Left cardiac atrium (tissue), 4 donors: ENCODE data around the gene CCDC78. TPM values are rescaled to one million over a fixed set of nuclear protein-coding genes. Genes with fewer than 3 reads are reported as not detected.
A peak's percentile ranks its signal among the peaks of the same experiment; 100 is the strongest.
"Not testable (repeated sequence)": the region's sequence is repeated elsewhere in the genome, so short reads cannot be mapped to it uniquely, and the experiment has no call there.

Experiments
- ATAC-seq, 2 donors: fragments of 200-7000 bp; cut with Tn5 transposase; one replicate each; pipeline ENCODE4 v1.9.1; 2020; ENCODE audit warnings: mild to moderate bottlenecking in 2 of 2, moderate library complexity in 2 of 2
- DNase-seq: peaks from one replicate; pipeline ENCODE4 v3.0.0-alpha.2; 2020
- intact Hi-C, 2 donors: fragments of 100-400 bp; cut with DNase I; formaldehyde crosslinking; loops; one replicate each; pipeline versions ENCODE4 v1.14.1 to v1.15.1; 2022 to 2023
- total RNA-seq, 2 donors: library from RNA; stranded (reverse); fragmentation: NEBNext Ultra II Directional; extraction: Animal tissue kit (Norgen Biotek cat#: 25700); gene quantifications; one replicate each; pipeline ENCODE4 v1.2.1, GENCODE V29; 2021
- donor health status: DM: no; HTN: yes; CAD: no.
- donor health status: DM: no; HTN: yes; CAD: no; lungs with severe emphysema.
- donor health status: DM: yes; HTN: yes; CAD: no.
- donor health status: Dilated cardiomyopathy.

CCDC78 gene
- total RNA-seq, 2 donors from 2014 or later, result 0.50 to 0.56 TPM

DNA sequence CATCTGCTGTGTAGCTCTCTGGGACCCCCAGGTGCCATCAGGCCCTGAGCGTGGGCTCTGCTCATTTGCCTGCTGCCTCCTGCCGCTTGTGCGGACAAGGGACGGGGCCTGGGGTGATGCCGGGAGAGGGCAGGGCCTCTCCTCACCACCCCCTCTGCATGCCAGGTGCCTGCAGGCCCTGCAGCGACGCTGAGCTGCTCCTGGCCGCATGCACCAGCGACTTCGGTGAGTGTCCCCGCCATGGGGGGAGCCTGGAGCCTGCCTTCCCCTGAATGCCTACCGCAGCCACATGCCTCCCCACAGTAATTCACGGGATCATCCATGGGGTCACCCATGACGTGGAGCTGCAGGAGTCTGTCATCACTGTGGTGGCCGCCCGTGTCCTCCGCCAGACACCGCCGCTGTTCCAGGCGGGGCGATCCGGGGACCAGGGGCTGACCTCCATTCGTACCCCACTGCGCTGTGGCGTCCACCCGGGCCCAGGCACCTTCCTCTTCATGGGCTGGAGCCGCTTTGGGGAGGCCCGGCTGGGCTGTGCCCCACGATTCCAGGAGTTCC, 9.4 kb downstream of the CCDC78 start:
- intact Hi-C loops, result loop anchor here in 1 of 2 donors (10.0 kb wide), 1 partner anchor 338 kb away; no protein-coding TSS in a partner anchor
- no peak for ATAC-seq
- DNase-seq, result no peak

DNA sequence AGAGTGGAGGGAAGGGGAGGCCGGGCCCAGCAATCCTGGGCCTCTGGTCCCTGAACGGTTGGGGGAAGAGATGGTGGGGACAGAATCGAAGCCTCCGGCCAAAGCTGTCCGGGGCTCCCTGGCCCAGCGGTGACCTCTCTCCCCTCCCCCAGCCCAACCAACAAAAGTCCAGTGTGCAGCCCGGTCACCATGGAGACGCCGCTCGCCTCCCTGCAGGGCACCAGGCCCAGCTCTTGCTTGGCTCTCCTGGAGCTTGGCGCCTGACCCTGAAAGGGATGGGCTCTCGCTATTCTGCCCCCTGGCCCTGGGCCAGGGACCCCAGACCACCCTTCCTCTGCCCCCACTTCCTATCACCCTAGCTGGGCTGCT, 10.1 kb downstream of the CCDC78 start:
- DNase-seq, result no peak
- intact Hi-C loops, result loop anchor here in 1 of 2 donors (10.0 kb wide), 1 partner anchor 339 kb away; no protein-coding TSS in a partner anchor
- ATAC-seq, result no peak

- DNase-seq, result no peak
- peak; percentile 1 to 7 for ATAC-seq
- intact Hi-C loops, result loop anchor here in 1 of 2 donors (10.0 kb wide), 1 partner anchor 339 kb away; no protein-coding TSS in a partner anchor
These were observed 10.6 kb downstream of the CCDC78 start for GRCh38 chr16:715477-716199.

GRCh38 chr16:714558-715476, 11.4 kb downstream of the CCDC78 start, which contains the start of gene METRN:
Gene METRN, plus strand, starts transcription at chr16:715118. Its CDS starts 172 bp downstream, at chr16:715290.
- ATAC-seq, result peak; percentile 85 to 95
- DNase-seq, result peak; percentile 95
- intact Hi-C loops, result loop anchor here in 1 of 2 donors (5.0 to 10.0 kb wide), 2 partner anchors 72 to 340 kb away; partner anchors contain the start of genes CHTF18 and RPUSD1

DNA sequence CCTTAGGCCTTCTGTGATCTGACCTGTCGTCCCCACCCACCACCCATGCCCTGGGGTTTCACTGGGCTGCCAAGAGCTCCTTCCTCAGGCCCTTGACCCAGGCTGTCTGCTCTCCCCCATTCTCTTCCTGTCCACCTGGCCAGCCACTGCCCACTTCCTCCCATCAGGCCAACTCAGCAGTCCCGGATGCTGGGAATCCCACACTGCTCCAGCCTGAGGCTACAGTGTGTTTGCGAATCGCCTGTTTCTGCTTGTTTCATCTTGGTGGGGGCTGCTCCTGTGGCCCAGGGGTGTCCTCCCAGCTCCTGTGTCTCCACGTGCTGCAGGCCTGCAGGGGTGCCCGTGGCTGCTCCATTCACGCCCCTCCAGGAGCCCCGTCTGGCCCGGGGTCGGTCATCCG, 12.2 kb downstream of the CCDC78 start:
- no peak for DNase-seq
- intact Hi-C loops, result loop anchor here in 1 of 2 donors (5.0 to 10.0 kb wide), 2 partner anchors 73 to 341 kb away; partner anchors contain the start of genes CHTF18 and RPUSD1
- no peak for ATAC-seq

- DNase-seq, ATAC-seq: not testable (repeated sequence)
- intact Hi-C loops, result loop anchor here in 1 of 2 donors (5.0 to 10.0 kb wide), 2 partner anchors 75 to 342 kb away; partner anchors contain the start of genes CHTF18 and RPUSD1
These were observed 13.4 kb downstream of the CCDC78 start for GRCh38 chr16:712740-713250.

DNA sequence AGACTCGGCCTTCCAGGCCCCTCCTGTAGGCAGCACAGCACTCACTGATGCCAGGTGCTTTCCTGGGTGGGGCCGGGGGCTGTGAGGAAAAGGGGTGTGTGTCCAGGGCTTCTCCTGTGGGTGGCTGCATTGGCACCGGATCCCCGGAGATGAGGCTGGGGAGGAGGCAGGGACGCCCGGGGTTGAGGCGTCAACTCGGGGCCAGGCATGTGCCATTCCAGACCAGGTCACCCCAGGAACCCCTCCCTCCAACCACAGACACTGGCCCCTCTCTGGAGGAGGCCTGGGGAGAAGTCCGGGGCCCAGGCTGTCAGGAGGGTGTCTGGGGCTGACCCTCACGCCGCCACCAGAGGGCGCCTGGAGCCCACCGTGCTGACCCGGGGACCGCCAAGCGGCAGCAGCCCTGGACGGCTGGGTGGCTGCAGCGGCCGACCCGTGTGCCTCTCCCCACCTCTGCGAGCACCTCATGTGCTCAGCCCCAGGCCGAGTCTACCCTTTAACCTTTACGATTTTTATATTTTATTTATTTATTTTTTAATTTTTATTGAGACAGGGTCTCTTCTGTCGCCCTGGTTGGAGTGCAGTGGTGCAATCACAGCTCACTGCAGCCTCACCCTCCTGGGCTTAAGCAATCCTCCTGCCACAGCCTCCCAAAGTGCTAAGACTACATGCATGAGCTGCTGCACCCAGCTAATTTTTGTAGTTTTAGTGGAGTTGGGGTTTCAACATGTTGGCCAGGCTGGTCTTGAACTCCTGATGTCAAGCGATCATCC, 14.5 kb downstream of the CCDC78 start:
- peak; percentile 82 for DNase-seq
- peak; percentile 53 to 64 for ATAC-seq
- intact Hi-C loops, result loop anchor here (1.0 to 10.0 kb wide), 3 partner anchors 74 to 343 kb away; partner anchors contain the start of genes CHTF18 (in 1 of the 2) and RPUSD1 (in 1 of the 2)

DNA sequence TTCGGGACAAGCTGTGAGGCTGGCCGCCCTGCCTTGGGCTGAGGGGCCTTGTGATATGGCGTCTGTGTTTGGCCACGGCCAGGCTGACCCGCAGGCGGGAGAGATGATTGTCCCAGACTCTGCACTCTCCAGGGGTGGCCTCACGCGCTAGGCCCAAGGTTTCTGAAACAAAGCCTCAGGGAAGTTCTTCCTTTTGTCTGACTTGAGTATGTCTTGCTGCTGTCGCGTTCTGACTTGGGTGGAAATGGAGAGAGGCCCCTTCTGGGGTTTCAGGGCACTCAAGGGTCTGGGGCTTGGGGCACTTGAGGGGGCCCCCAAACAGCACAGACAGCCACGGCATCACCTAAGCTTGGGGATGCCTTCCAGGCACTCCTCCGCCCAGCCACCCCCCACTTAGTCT, 15.2 kb downstream of the CCDC78 start:
- no peak for DNase-seq
- intact Hi-C loops, result loop anchor here (1.0 to 10.0 kb wide), 3 partner anchors 74 to 344 kb away; partner anchors contain the start of genes CHTF18 (in 1 of the 2) and RPUSD1 (in 1 of the 2)
- ATAC-seq, result no peak

GRCh38 chr16:710500-711075, 15.7 kb downstream of the CCDC78 start:
- intact Hi-C loops, result loop anchor here (1.0 to 10.0 kb wide), 3 partner anchors 75 to 344 kb away; partner anchors contain the start of genes CHTF18 (in 1 of the 2) and RPUSD1 (in 1 of the 2)
- DNase-seq, result no peak
- ATAC-seq, result no peak

DNA sequence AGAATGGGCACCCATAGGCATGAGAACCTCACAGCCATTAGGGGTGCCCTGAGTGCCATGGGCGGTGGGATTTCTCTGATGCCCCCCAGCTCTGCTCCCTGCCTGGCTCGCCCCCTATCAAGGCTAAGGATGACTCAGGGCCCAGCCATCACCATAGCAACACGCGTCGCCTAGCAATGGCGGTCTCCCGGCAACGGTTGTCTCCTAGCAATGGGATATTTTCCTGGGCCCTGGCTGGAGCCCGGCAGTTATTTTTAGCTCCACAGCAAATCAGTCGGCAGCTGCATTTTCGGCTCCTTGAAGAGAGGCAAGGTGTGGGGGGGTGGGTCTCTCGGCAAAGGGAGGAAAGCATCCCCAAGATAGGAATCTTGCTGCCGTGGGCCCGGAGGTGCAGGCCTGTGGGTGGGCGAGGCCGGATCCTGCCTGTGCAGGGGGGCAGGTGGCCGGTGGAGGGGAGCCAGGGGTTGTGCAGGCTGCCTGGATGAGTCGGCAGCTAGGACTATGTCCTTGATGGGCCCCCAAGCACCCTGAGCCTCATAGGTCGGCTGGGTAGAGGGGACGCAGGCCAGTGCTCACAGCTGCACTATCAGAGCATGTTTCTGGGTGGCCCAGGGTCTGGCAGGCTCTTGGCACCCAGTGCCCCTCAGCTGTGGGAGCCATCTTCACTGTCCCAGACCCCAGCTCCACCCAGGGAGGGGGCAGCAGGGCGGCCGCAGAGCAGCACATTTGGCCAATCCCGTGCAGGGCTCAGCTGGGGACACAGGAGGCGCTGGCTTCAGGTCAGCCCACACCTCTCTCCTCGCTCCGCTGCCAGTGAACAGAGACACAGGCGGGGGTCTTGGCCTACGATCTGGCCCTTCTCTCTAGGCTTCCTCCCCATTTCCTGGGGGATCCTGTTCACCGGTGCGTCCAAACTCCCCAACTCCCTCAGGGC, 16.4 kb downstream of the CCDC78 start:
- ATAC-seq (no peak), DNase-seq (no peak)
- intact Hi-C loops, result loop anchor here in 1 of 2 donors (5.0 to 10.0 kb wide), 2 partner anchors 77 to 345 kb away; partner anchors contain the start of genes CHTF18 and RPUSD1

DNA sequence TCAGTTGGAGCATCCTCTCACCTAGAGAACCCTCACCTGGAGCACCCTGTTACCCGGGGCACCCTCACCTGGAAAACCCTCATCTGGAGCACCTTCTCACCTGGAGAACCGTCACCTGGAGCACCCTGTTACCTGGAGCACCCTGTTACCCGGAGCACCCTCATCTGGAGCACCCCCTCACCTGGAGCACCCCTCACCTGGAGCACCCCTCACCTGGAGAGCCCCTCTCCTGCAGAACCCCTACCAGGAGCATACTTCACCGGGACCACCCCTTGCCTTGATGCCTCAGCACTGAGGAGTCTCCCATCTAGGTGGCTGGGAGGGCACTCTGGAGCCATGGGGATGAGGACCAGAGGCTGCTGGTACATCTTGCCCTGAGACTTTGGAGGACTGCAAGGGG, 17.3 kb downstream of the CCDC78 start:
- intact Hi-C loops, result no loop called here
- DNase-seq, result no peak
- no peak for ATAC-seq

DNA sequence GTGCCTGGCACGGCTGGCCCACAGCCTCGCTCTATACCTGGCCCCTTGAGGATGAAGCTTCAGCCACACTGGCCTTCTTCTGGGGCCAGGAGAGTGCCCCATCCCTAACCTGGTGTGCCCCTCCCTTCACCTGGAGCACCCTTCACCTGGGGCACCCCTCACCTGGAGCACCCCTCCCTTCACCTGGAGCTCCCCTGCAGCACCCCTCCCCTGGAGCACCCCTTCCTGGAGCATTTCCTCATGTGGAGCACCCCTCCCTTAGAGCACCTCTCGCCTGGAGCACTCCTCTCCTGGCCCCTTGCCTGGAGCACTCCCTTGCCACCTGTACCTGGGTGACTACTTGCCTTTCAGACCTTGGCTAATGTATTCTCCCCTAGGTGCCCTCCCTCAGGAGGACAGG, 18.2 kb downstream of the CCDC78 start:
- intact Hi-C loops, result no loop called here
- no peak for ATAC-seq

GRCh38 chr16:707062-707538, 19.1 kb downstream of the CCDC78 start:
- no peak for ATAC-seq
- intact Hi-C loops, result no loop called here

More for the DNA sequence above, 18.2 kb downstream of the CCDC78 start:
- no peak for DNase-seq

GRCh38 chr16:706189-707061, 19.8 kb downstream of the CCDC78 start:
- DNase-seq (no peak), ATAC-seq (no peak)
- intact Hi-C loops, result no loop called here

More at GRCh38 chr16:707062-707538, 19.1 kb downstream of the CCDC78 start:
- no peak for DNase-seq
